HepG2 (cell line): Measurements from ENCODE around the gene FURIN. TPM values are rescaled to one million over a fixed set of nuclear protein-coding genes. Genes with fewer than 3 reads are reported as not detected.

ENCODE experiments used
- ATAC-seq: fragments of 200-7000 bp; cut with Tn5 transposase; 3 replicates; pipeline ENCODE4 v1.9.1; 2020; ENCODE audit warnings: mild to moderate bottlenecking, moderate library complexity
- BruUV-seq: library from RNA; stranded (reverse); fragments of 400-500 nt; replicated peaks from 2 replicates; lab custom pipeline; 2021; lab: Mats Ljungman, UMichigan
- CTCF ChIA-PET: fragments of 300-600 bp; formaldehyde crosslinking; extraction: SDS; loops from one replicate; lab custom pipeline; 2021; ENCODE audit warnings: low total read pairs, inconsistent platforms, low intra/inter-chr PET ratio; lab: Yijun Ruan, JAX
- POLR2A ChIA-PET: fragments of 350-600 bp; sonication (Branson Sonifier 250); formaldehyde crosslinking; loops from one replicate; lab custom pipeline; 2020; ENCODE audit warnings: antibody characterized with exemption, inconsistent platforms; lab: Yijun Ruan, JAX
- DNase-seq: peaks from one replicate; pipeline ENCODE4 v3.0.0-alpha.2; 2015; ENCODE audit warnings: low spot score
- FAIRE-seq: peaks from 3 replicates; lab custom pipeline; 2011; peaks lifted over from hg19 to GRCh38; lab: Jason Lieb, UNC
- H2AFZ ChIP-seq: one replicate; pipeline ENCODE4 v1.6.1; 2011; ENCODE audit warnings: low read length, inconsistent platforms
- H3K27ac ChIP-seq: fragments of 300-600 bp; 3 replicates; pipeline ENCODE4 v1.8.0; 2011; ENCODE audit warnings: mixed run types, mild to moderate bottlenecking, mixed read lengths, low read length, inconsistent platforms; ENCODE audit not compliant: insufficient read depth; ENCODE audit errors: extremely low read length
- H3K27me3 ChIP-seq, 2 experiments: fragments of 200-600 bp in 1 of 2; 2 replicates in 1 of 2; 3 replicates in 1 of 2; pipeline versions ENCODE4 v1.6.0 to v1.8.0; 2011; ENCODE audit warnings: low read length in 2 of 2, mild to moderate bottlenecking in 2 of 2, moderate library complexity in 2 of 2, inconsistent platforms in 1 of 2; ENCODE audit not compliant: insufficient read depth in 2 of 2, control insufficient read depth in 1 of 2
- H3K36me3 ChIP-seq, 2 experiments: fragments of 200-600 bp in 1 of 2; replicated peaks in 1 of 2; 2 replicates in 1 of 2; 3 replicates in 1 of 2; pipeline versions ENCODE4 v1.5.1 to v1.8.0; 2011; ENCODE audit warnings: low read length in 2 of 2, inconsistent platforms in 1 of 2; ENCODE audit not compliant: insufficient read depth in 2 of 2, control insufficient read depth in 1 of 2
- H3K4me1 ChIP-seq: 2 replicates; pipeline ENCODE4 v1.5.1; 2012; ENCODE audit warnings: low read length, inconsistent platforms; ENCODE audit not compliant: insufficient read depth
- H3K4me2 ChIP-seq: 2 replicates; pipeline ENCODE4 v1.6.0; 2011; ENCODE audit warnings: low read depth, low read length, inconsistent platforms
- H3K4me3 ChIP-seq, 3 experiments: fragments of 200-600 bp in 1 of 3; sonication (generic), shearing (Covaris generic) in 1 of 3; replicated peaks in 1 of 3; 2 replicates each; pipeline ENCODE4 v1.5.1; 2011 to 2016; ENCODE audit warnings: low read length in 3 of 3, inconsistent platforms in 2 of 3, low read depth in 2 of 3, mild to moderate bottlenecking in 2 of 3, control low read depth in 1 of 3, mixed read lengths in 1 of 3; ENCODE audit not compliant: insufficient read depth in 1 of 3
- H3K79me2 ChIP-seq: one replicate; pipeline ENCODE4 v1.6.1; 2011; ENCODE audit warnings: low read length, inconsistent platforms; ENCODE audit not compliant: insufficient read depth
- H3K9ac ChIP-seq: 2 replicates; pipeline ENCODE4 v1.6.0; 2011; ENCODE audit warnings: mild to moderate bottlenecking, low read depth, low read length, inconsistent platforms; ENCODE audit not compliant: insufficient read depth
- H3K9me3 ChIP-seq: 2 replicates; pipeline ENCODE4 v1.5.1; 2012; ENCODE audit warnings: mild to moderate bottlenecking, low read length
- H4K20me1 ChIP-seq: 2 replicates; pipeline ENCODE4 v1.6.0; 2011; ENCODE audit warnings: inconsistent platforms, mild to moderate bottlenecking, low read length, moderate library complexity; ENCODE audit not compliant: insufficient read depth
- FIP1L1 ChIP-seq: fragments of 200-400 bp; formaldehyde crosslinking; IDR thresholded peaks from 2 replicates; pipeline ENCODE4 v1.6.1; 2018; ENCODE audit warnings: low read depth, mild to moderate bottlenecking, low read length, moderate library complexity, borderline replicate concordance; ENCODE audit not compliant: insufficient read depth
- HDAC2 ChIP-seq: sonication (generic); formaldehyde crosslinking; IDR thresholded peaks from 2 replicates; pipeline ENCODE4 v1.4.0; 2020; ENCODE audit warnings: missing genetic modification reagents
- ISL2 ChIP-seq: sonication (generic); formaldehyde crosslinking; IDR thresholded peaks from 2 replicates; pipeline ENCODE4 v1.5.0; 2020; ENCODE audit warnings: missing genetic modification reagents
- MEF2D ChIP-seq: sonication (generic); formaldehyde crosslinking; IDR thresholded peaks from 2 replicates; pipeline ENCODE4 v1.5.1; 2020; ENCODE audit warnings: mild to moderate bottlenecking, missing genetic modification reagents
- NFIB ChIP-seq: sonication (generic); formaldehyde crosslinking; IDR thresholded peaks from 2 replicates; pipeline ENCODE4 v1.9.0; 2021; ENCODE audit warnings: missing genetic modification reagents, mild to moderate bottlenecking, borderline replicate concordance
- POLR2A ChIP-seq, 2 experiments: IDR thresholded peaks; 2 replicates each; pipeline ENCODE4 v1.6.1; 2011; ENCODE audit warnings: low read depth in 2 of 2, low read length in 2 of 2, mild to moderate bottlenecking in 1 of 2, moderate library complexity in 1 of 2; ENCODE audit not compliant: insufficient read depth in 1 of 2
- RFX1 ChIP-seq: fragments of 450-650 bp; IDR thresholded peaks from 2 replicates; pipeline ENCODE4 v1.6.1; 2017
- SOX6 ChIP-seq, 2 experiments: fragments of 450-650 bp in 1 of 2; sonication (generic) in 1 of 2; formaldehyde crosslinking in 1 of 2; IDR thresholded peaks; 2 replicates each; pipeline versions ENCODE4 v1.4.0 to v1.6.1; 2017 to 2020; ENCODE audit warnings: antibody characterized with exemption in 1 of 2, mild to moderate bottlenecking in 1 of 2, missing genetic modification reagents in 1 of 2
- SUZ12 ChIP-seq: fragments of 150-350 bp; IDR thresholded peaks from 2 replicates; pipeline ENCODE4 v1.6.1; 2014; ENCODE audit warnings: low read depth, low read length
- ZNF367 ChIP-seq: sonication (generic); formaldehyde crosslinking; IDR thresholded peaks from 2 replicates; pipeline ENCODE4 v1.4.0; 2020; ENCODE audit warnings: missing genetic modification reagents, borderline replicate concordance
- ZNF589 ChIP-seq: sonication (generic); formaldehyde crosslinking; conservative IDR thresholded peaks from 2 replicates; pipeline ENCODE4 v1.8.0; 2022; ENCODE audit warnings: mild to moderate bottlenecking, moderate library complexity, missing genetic modification reagents
- ZNF609 ChIP-seq: sonication (generic); formaldehyde crosslinking; IDR thresholded peaks from 2 replicates; pipeline ENCODE4 v1.4.0; 2020; ENCODE audit warnings: mild to moderate bottlenecking, missing genetic modification reagents, borderline replicate concordance
- ZNF678 ChIP-seq: sonication (generic); formaldehyde crosslinking; IDR thresholded peaks from 2 replicates; pipeline ENCODE4 v1.4.0; 2020; ENCODE audit warnings: mild to moderate bottlenecking, missing genetic modification reagents
- WGBS: methylation state at CpG from one replicate; pipeline ENCODE4 v1.1.6; 2017; ENCODE audit warnings: low lambda C conversion rate; 5-methylcytosine and 5-hydroxymethylcytosine counted together
- in situ Hi-C: cut with HindIII; loops from 2 replicates; pipeline ENCODE4 v1.10.0; 2017; ENCODE audit warnings: low pct_unique_long_range_greater_than_20kb; ENCODE audit not compliant: extremely low pct_ligation_motif_present
- intact Hi-C: fragments of 100-400 bp; cut with micrococcal nuclease; formaldehyde crosslinking; loops from one replicate; pipeline ENCODE4 v1.10.0; 2022; ENCODE audit not compliant: unreplicated experiment
- polyA plus RNA-seq, 8 experiments: library from polyadenylated mRNA; depleted of rRNA in 3 of 8; stranded (reverse) in 7 of 8; unstranded in 1 of 8; fragments of >200 nt; fragmentation: Illumina TruSeq in 4 of 8; extraction: Trizol in 4 of 8; gene quantifications; 2 replicates each; pipeline versions ENCODE4 v1.2.1 to v1.2.3, GENCODE V29; 2011 to 2016; ENCODE audit warnings: low read depth in 4 of 8, missing spikeins in 1 of 8, mixed read lengths in 1 of 8; ENCODE audit not compliant: insufficient read depth in 1 of 8
- total RNA-seq, 5 experiments: library from RNA; depleted of rRNA; stranded (reverse); fragments of >200 nt; fragmentation: Illumina TruSeq; extraction: Trizol; gene quantifications; 2 replicates each; pipeline ENCODE4 v1.2.3, GENCODE V29; 2016; ENCODE audit warnings: low read depth in 1 of 5
- TF ChIP-seq, protein P1 (sequence below): sonication (generic); formaldehyde crosslinking; IDR thresholded peaks from 2 replicates; pipeline ENCODE4 v1.4.0; 2020; ENCODE audit warnings: mild to moderate bottlenecking, missing genetic modification reagents
- TF ChIP-seq, protein P2 (sequence below): sonication (generic); formaldehyde crosslinking; IDR thresholded peaks from 2 replicates; pipeline ENCODE4 v1.8.1; 2022; ENCODE audit warnings: low read depth, mild to moderate bottlenecking, missing genetic modification reagents

The FURIN gene
- total and polyA plus RNA-seq, 2 of the 13 experiments (the other 11 are each of a cell fraction or from before 2014, with no cell fraction given) = 15.2 to 17.4 TPM

GRCh38 chr15:90914305-90915080 is 46.1 kb downstream of the FURIN start:
- Histone ChIP-seq H3K4me3 (no peak overlapping the region), H3K4me2 (no peak overlapping the region), H3K36me3 (peaks cover 34 to 80% of the 10 kb centered on the region in 2 experiments; a peak in 4 of 5 replicates), H4K20me1 (no peaks in the 10 kb centered on the region), H3K27ac (no peak overlapping the region), H3K79me2 (no peaks in the 10 kb centered on the region), H3K4me1 (no peaks in the 10 kb centered on the region), H3K9ac (no peak overlapping the region), H2AFZ (no peak overlapping the region), H3K27me3 (no peaks in the 10 kb centered on the region), H3K9me3 (no peaks in the 10 kb centered on the region)
- FAIRE-seq (no peak), DNase-seq (no peak), ATAC-seq (no peak)
- POLR2A ChIA-PET = interaction anchor here (0.9 kb wide), 1 partner anchor 11 kb away, joined by 3 read pairs; no protein-coding TSS in a partner anchor
- in situ Hi-C loops (no loop called here), intact Hi-C loops (no loop called here)
- CTCF ChIA-PET = no interaction called here
- WGBS = 97% methylated on average over 19 of the region's 22 CpGs
- no TSS peak for BruUV-seq
- TF ChIP-seq, protein P1, sequence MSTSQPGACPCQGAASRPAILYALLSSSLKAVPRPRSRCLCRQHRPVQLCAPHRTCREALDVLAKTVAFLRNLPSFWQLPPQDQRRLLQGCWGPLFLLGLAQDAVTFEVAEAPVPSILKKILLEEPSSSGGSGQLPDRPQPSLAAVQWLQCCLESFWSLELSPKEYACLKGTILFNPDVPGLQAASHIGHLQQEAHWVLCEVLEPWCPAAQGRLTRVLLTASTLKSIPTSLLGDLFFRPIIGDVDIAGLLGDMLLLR (CRISPR knock-in tag) = no peak
- TF ChIP-seq SOX6 (IDR thresholded peaks at IDR 0.05) = no peak
- no peak for TF ChIP-seq SOX6 (CRISPR knock-in tag; IDR thresholded peaks at IDR 0.05)
- TF ChIP-seq ZNF678 = no peak
- TF ChIP-seq NFIB (CRISPR knock-in tag) = no peak
- TF ChIP-seq MEF2D (CRISPR knock-in tag) = no peak
- TF ChIP-seq RFX1 = no peak
- TF ChIP-seq ZNF367 (CRISPR knock-in tag) = no peak
- TF ChIP-seq ZNF589 (CRISPR knock-in tag) = no peak
- TF ChIP-seq HDAC2 (CRISPR knock-in tag) = no peak
- TF ChIP-seq, protein P2, sequence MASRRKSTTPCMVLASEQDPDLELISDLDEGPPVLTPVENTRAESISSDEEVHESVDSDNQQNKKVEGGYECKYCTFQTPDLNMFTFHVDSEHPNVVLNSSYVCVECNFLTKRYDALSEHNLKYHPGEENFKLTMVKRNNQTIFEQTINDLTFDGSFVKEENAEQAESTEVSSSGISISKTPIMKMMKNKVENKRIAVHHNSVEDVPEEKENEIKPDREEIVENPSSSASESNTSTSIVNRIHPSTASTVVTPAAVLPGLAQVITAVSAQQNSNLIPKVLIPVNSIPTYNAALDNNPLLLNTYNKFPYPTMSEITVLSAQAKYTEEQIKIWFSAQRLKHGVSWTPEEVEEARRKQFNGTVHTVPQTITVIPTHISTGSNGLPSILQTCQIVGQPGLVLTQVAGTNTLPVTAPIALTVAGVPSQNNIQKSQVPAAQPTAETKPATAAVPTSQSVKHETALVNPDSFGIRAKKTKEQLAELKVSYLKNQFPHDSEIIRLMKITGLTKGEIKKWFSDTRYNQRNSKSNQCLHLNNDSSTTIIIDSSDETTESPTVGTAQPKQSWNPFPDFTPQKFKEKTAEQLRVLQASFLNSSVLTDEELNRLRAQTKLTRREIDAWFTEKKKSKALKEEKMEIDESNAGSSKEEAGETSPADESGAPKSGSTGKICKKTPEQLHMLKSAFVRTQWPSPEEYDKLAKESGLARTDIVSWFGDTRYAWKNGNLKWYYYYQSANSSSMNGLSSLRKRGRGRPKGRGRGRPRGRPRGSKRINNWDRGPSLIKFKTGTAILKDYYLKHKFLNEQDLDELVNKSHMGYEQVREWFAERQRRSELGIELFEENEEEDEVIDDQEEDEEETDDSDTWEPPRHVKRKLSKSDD (CRISPR knock-in tag) = no peak
- no peak for TF ChIP-seq ZNF609 (CRISPR knock-in tag)
- TF ChIP-seq FIP1L1 = no peak
- TF ChIP-seq SUZ12 = no peak
- no peak for TF ChIP-seq POLR2A (IDR thresholded peaks at IDR 0.05; ENCODE audit: insufficient read depth in 1 of 2, low read depth in 2 of 2, low read length in 2 of 2)
- no peak for TF ChIP-seq ISL2
